GM23338 (cell line): ENCODE data around the gene GTPBP10. TPM values are rescaled to one million over a fixed set of nuclear protein-coding genes. Genes with fewer than 3 reads are reported as not detected.
A peak's percentile ranks its signal among the peaks of the same experiment; 100 is the strongest.

Experiments used
- ATAC-seq: fragments of 200-7000 bp; cut with Tn5 transposase; 3 replicates; pipeline ENCODE4 v1.9.1; 2020
- DNase-seq: peaks from one replicate; pipeline ENCODE4 v3.0.0-alpha.2; 2015; ENCODE audit warnings: low spot score
- H2AFZ ChIP-seq: fragments of 200-600 bp; sonication (generic); 2 replicates; pipeline ENCODE4 v1.8.0; 2016; ENCODE audit warnings: antibody characterized with exemption, mild to moderate bottlenecking, moderate library complexity
- H3F3A ChIP-seq: fragments of 200-600 bp; sonication (generic); replicated peaks from 2 replicates; pipeline ENCODE4 v1.8.0; 2017; ENCODE audit warnings: antibody characterized with exemption, mixed run types, low read depth
- H3K27ac ChIP-seq: fragments of 200-600 bp; sonication (generic); 2 replicates; pipeline ENCODE4 v1.6.1; 2016; ENCODE audit warnings: low read depth
- H3K27me3 ChIP-seq: fragments of 200-600 bp; sonication (generic); 2 replicates; pipeline ENCODE4 v1.8.0; 2016; ENCODE audit warnings: mild to moderate bottlenecking, mixed run types, moderate library complexity; ENCODE audit not compliant: insufficient read depth
- H3K36me3 ChIP-seq: fragments of 200-600 bp; sonication (generic); 2 replicates; pipeline ENCODE4 v1.8.0; 2016; ENCODE audit warnings: mild to moderate bottlenecking; ENCODE audit not compliant: insufficient read depth
- H3K4me1 ChIP-seq: fragments of 200-600 bp; sonication (generic); 2 replicates; pipeline ENCODE4 v1.8.0; 2016; ENCODE audit warnings: mild to moderate bottlenecking, moderate library complexity; ENCODE audit not compliant: insufficient read depth
- H3K4me2 ChIP-seq: fragments of 200-600 bp; sonication (generic); 2 replicates; pipeline ENCODE4 v1.7.1; 2017; ENCODE audit warnings: mixed run types
- H3K4me3 ChIP-seq: fragments of 200-600 bp; sonication (generic); 2 replicates; pipeline ENCODE4 v1.6.1; 2016; ENCODE audit warnings: mixed run types
- H3K79me2 ChIP-seq: fragments of 200-600 bp; sonication (generic); replicated peaks from 2 replicates; pipeline ENCODE4 v1.8.0; 2017; ENCODE audit warnings: mild to moderate bottlenecking; ENCODE audit not compliant: insufficient read depth
- H3K9me2 ChIP-seq: fragments of 200-600 bp; sonication (generic); 2 replicates; pipeline ENCODE4 v1.8.0; 2017; ENCODE audit not compliant: insufficient read depth
- H4K20me1 ChIP-seq: fragments of 200-600 bp; sonication (generic); replicated peaks from 2 replicates; pipeline ENCODE4 v1.8.0; 2017; ENCODE audit warnings: mild to moderate bottlenecking; ENCODE audit not compliant: insufficient read depth
- H3K27ac Mint-ChIP-seq: 2 replicates; pipeline ENCODE4 v1.8.0; 2020; ENCODE audit warnings: inconsistent platforms, mild to moderate bottlenecking, moderate library complexity, mixed read lengths
- H3K27me3 Mint-ChIP-seq: 3 replicates; pipeline ENCODE4 v1.8.0; 2022; ENCODE audit warnings: low read depth, mild to moderate bottlenecking, moderate library complexity, mixed read lengths, inconsistent platforms; ENCODE audit not compliant: insufficient read depth, poor library complexity
- H3K36me3 Mint-ChIP-seq: 3 replicates; pipeline ENCODE4 v1.8.0; 2021; ENCODE audit warnings: low read depth, mild to moderate bottlenecking, inconsistent platforms, moderate library complexity, mixed read lengths
- H3K4me1 Mint-ChIP-seq: 3 replicates; pipeline ENCODE4 v1.8.0; 2020; ENCODE audit warnings: mild to moderate bottlenecking, inconsistent platforms, mixed read lengths
- H3K4me3 Mint-ChIP-seq: 3 replicates; pipeline ENCODE4 v1.8.0; 2021; ENCODE audit warnings: moderate library complexity, mild to moderate bottlenecking, inconsistent platforms, mixed read lengths
- H3K9me3 Mint-ChIP-seq: 3 replicates; pipeline ENCODE4 v1.8.0; 2020; ENCODE audit warnings: moderate library complexity, mild to moderate bottlenecking, inconsistent platforms, mixed read lengths
- ETS1 ChIP-seq: IDR thresholded peaks from 2 replicates; pipeline ENCODE4 v1.6.1; 2016; ENCODE audit warnings: antibody characterized with exemption
- EZH2 ChIP-seq: fragments of 200-600 bp; sonication (generic); IDR thresholded peaks from one replicate; pipeline ENCODE4 v1.8.0; 2017; ENCODE audit warnings: antibody characterized with exemption, mild to moderate bottlenecking, low read depth; ENCODE audit not compliant: unreplicated experiment
- EZH2phosphoT487 ChIP-seq: fragments of 200-600 bp; sonication (generic); IDR thresholded peaks from one replicate; pipeline ENCODE4 v1.8.1; 2018; ENCODE audit warnings: antibody characterized with exemption; ENCODE audit not compliant: unreplicated experiment
- JUNB ChIP-seq: IDR thresholded peaks from one replicate; pipeline ENCODE4 v1.6.1; 2016; ENCODE audit warnings: antibody characterized with exemption; ENCODE audit not compliant: unreplicated experiment
- NANOG ChIP-seq: IDR thresholded peaks from 2 replicates; pipeline ENCODE4 v1.6.1; 2016; ENCODE audit warnings: antibody characterized with exemption, borderline replicate concordance
- POLR2AphosphoS5 ChIP-seq: IDR thresholded peaks from 2 replicates; pipeline ENCODE4 v1.6.1; 2016; ENCODE audit warnings: antibody characterized with exemption, low read depth
- STAT1 ChIP-seq: IDR thresholded peaks from one replicate; pipeline ENCODE4 v1.6.1; 2016; ENCODE audit warnings: antibody characterized with exemption; ENCODE audit not compliant: unreplicated experiment
- ZNF114 ChIP-seq: fragments of 250-450 bp; sonication (Bioruptor Pico); IDR thresholded peaks from 2 replicates; pipeline ENCODE4 v1.5.0; 2020; ENCODE audit warnings: mild to moderate bottlenecking, moderate library complexity
- ZNF331 ChIP-seq: fragments of 250-450 bp; sonication (Bioruptor Pico); IDR thresholded peaks from 2 replicates; pipeline ENCODE4 v1.5.0; 2020; ENCODE audit warnings: low read depth, mild to moderate bottlenecking, moderate library complexity
- polyA plus RNA-seq: library from polyadenylated mRNA; unstranded; fragments of >200 nt; fragmentation: Nextera tagmentation; extraction: Ambion mirVana; gene quantifications from 2 replicates; pipeline ENCODE4 v1.2.1, GENCODE V29; 2016
- total RNA-seq: library from RNA; depleted of rRNA; stranded (reverse); fragments of >200 nt; shearing (Covaris generic); gene quantifications from 2 replicates; pipeline ENCODE4 v1.2.3, GENCODE V29; 2014
- TF ChIP-seq, protein P1 (sequence below): fragments of 250-450 bp; sonication (Bioruptor Pico); IDR thresholded peaks from 2 replicates; pipeline ENCODE4 v1.5.0; 2020; ENCODE audit warnings: mild to moderate bottlenecking, moderate library complexity
- TF ChIP-seq, protein P2 (sequence below): IDR thresholded peaks from one replicate; pipeline ENCODE4 v1.6.1; 2018; ENCODE audit warnings: antibody characterized with exemption; ENCODE audit not compliant: unreplicated experiment

Gene GTPBP10
- total and polyA plus RNA-seq, 2 experiments from 2014 or later = 15.1 to 23.0 TPM

- TF ChIP-seq, protein P1, sequence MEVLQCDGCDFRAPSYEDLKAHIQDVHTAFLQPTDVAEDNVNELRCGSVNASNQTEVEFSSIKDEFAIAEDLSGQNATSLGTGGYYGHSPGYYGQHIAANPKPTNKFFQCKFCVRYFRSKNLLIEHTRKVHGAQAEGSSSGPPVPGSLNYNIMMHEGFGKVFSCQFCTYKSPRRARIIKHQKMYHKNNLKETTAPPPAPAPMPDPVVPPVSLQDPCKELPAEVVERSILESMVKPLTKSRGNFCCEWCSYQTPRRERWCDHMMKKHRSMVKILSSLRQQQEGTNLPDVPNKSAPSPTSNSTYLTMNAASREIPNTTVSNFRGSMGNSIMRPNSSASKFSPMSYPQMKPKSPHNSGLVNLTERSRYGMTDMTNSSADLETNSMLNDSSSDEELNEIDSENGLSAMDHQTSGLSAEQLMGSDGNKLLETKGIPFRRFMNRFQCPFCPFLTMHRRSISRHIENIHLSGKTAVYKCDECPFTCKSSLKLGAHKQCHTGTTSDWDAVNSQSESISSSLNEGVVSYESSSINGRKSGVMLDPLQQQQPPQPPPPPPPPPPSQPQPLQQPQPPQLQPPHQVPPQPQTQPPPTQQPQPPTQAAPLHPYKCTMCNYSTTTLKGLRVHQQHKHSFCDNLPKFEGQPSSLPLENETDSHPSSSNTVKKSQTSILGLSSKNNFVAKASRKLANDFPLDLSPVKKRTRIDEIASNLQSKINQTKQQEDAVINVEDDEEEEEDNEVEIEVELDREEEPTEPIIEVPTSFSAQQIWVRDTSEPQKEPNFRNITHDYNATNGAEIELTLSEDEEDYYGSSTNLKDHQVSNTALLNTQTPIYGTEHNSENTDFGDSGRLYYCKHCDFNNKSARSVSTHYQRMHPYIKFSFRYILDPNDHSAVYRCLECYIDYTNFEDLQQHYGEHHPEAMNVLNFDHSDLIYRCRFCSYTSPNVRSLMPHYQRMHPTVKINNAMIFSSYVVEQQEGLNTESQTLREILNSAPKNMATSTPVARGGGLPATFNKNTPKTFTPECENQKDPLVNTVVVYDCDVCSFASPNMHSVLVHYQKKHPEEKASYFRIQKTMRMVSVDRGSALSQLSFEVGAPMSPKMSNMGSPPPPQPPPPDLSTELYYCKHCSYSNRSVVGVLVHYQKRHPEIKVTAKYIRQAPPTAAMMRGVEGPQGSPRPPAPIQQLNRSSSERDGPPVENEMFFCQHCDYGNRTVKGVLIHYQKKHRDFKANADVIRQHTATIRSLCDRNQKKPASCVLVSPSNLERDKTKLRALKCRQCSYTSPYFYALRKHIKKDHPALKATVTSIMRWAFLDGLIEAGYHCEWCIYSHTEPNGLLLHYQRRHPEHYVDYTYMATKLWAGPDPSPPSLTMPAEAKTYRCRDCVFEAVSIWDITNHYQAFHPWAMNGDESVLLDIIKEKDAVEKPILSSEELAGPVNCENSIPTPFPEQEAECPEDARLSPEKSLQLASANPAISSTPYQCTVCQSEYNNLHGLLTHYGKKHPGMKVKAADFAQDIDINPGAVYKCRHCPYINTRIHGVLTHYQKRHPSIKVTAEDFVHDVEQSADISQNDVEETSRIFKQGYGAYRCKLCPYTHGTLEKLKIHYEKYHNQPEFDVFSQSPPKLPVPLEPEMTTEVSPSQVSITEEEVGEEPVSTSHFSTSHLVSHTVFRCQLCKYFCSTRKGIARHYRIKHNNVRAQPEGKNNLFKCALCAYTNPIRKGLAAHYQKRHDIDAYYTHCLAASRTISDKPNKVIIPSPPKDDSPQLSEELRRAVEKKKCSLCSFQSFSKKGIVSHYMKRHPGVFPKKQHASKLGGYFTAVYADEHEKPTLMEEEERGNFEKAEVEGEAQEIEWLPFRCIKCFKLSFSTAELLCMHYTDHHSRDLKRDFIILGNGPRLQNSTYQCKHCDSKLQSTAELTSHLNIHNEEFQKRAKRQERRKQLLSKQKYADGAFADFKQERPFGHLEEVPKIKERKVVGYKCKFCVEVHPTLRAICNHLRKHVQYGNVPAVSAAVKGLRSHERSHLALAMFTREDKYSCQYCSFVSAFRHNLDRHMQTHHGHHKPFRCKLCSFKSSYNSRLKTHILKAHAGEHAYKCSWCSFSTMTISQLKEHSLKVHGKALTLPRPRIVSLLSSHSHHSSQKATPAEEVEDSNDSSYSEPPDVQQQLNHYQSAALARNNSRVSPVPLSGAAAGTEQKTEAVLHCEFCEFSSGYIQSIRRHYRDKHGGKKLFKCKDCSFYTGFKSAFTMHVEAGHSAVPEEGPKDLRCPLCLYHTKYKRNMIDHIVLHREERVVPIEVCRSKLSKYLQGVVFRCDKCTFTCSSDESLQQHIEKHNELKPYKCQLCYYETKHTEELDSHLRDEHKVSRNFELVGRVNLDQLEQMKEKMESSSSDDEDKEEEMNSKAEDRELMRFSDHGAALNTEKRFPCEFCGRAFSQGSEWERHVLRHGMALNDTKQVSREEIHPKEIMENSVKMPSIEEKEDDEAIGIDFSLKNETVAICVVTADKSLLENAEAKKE (CRISPR knock-in tag) = no peak
- TF ChIP-seq EZH2 = peak; percentile 32
- H4K20me1 ChIP-seq = no peaks in the 10 kb centered on the region
- H3K36me3 Mint-ChIP-seq = no peaks in the 10 kb centered on the region; the same call in 2 of the 3 replicates
- H3K36me3 ChIP-seq = no peaks in the 10 kb centered on the region
- no peak overlapping the region for H3K4me3 ChIP-seq
- H3K9me3 Mint-ChIP-seq = no peaks in the 10 kb centered on the region
- H3K27me3 Mint-ChIP-seq = peaks cover 27% of the 10 kb centered on the region
- DNase-seq (no peak), ATAC-seq (no peak)
- no peak overlapping the region for H2AFZ ChIP-seq
- no peaks in the 10 kb centered on the region for H3K9me2 ChIP-seq
- H3K79me2 ChIP-seq = no peaks in the 10 kb centered on the region
- no peak overlapping the region for H3K27ac ChIP-seq
- H3K4me3 Mint-ChIP-seq = peak overlapping the region; percentile 76
- peak overlapping the region; percentile 77; the same call in 1 of the 2 replicates for H3K4me2 ChIP-seq
- peaks cover 6% of the 10 kb centered on the region for H3K4me1 Mint-ChIP-seq
- H3K4me1 ChIP-seq = peaks cover 6% of the 10 kb centered on the region; the same call in 1 of the 2 replicates
- peaks cover 54% of the 10 kb centered on the region for H3K27me3 ChIP-seq
- no peaks in the 10 kb centered on the region for H3F3A ChIP-seq
- no peak overlapping the region for H3K27ac Mint-ChIP-seq
These were observed 26.5 kb upstream of the GTPBP10 start for GRCh38 chr7:90320014-90320413.

- Histone ChIP-seq H3K27ac (no peak overlapping the region), H3K4me3 (peak overlapping the region; percentile 57), H3K36me3 (no peaks in the 10 kb centered on the region), H3K4me2 (peak overlapping the region; percentile 77), H3K9me2 (no peaks in the 10 kb centered on the region), H3K27me3 (peaks cover 54% of the 10 kb centered on the region), H3F3A (no peaks in the 10 kb centered on the region), H4K20me1 (no peaks in the 10 kb centered on the region), H3K79me2 (no peaks in the 10 kb centered on the region), H3K4me1 (peaks cover 6% of the 10 kb centered on the region; the same call in 1 of the 2 replicates), H2AFZ (peak overlapping the region; percentile 83; the same call in 1 of the 2 replicates)
- ATAC-seq = peak; percentile 14; the same call in 2 of the 3 replicates
- H3K9me3 Mint-ChIP-seq = no peaks in the 10 kb centered on the region
- H3K27ac Mint-ChIP-seq = no peak overlapping the region
- H3K4me3 Mint-ChIP-seq = peak overlapping the region; percentile 76
- peaks cover 27% of the 10 kb centered on the region for H3K27me3 Mint-ChIP-seq
- peaks cover 6% of the 10 kb centered on the region for H3K4me1 Mint-ChIP-seq
- no peak for DNase-seq
- no peaks in the 10 kb centered on the region; the same call in 2 of the 3 replicates for H3K36me3 Mint-ChIP-seq
- TF ChIP-seq STAT1 (no peak), EZH2phosphoT487 (no peak), JUNB (no peak), ETS1 (no peak), ZNF331 (CRISPR knock-in tag) (no peak), ZNF114 (CRISPR knock-in tag) (no peak), NANOG (no peak), EZH2 (no peak), POLR2AphosphoS5 (no peak)
- TF ChIP-seq, protein P2, sequence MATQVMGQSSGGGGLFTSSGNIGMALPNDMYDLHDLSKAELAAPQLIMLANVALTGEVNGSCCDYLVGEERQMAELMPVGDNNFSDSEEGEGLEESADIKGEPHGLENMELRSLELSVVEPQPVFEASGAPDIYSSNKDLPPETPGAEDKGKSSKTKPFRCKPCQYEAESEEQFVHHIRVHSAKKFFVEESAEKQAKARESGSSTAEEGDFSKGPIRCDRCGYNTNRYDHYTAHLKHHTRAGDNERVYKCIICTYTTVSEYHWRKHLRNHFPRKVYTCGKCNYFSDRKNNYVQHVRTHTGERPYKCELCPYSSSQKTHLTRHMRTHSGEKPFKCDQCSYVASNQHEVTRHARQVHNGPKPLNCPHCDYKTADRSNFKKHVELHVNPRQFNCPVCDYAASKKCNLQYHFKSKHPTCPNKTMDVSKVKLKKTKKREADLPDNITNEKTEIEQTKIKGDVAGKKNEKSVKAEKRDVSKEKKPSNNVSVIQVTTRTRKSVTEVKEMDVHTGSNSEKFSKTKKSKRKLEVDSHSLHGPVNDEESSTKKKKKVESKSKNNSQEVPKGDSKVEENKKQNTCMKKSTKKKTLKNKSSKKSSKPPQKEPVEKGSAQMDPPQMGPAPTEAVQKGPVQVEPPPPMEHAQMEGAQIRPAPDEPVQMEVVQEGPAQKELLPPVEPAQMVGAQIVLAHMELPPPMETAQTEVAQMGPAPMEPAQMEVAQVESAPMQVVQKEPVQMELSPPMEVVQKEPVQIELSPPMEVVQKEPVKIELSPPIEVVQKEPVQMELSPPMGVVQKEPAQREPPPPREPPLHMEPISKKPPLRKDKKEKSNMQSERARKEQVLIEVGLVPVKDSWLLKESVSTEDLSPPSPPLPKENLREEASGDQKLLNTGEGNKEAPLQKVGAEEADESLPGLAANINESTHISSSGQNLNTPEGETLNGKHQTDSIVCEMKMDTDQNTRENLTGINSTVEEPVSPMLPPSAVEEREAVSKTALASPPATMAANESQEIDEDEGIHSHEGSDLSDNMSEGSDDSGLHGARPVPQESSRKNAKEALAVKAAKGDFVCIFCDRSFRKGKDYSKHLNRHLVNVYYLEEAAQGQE = no peak
These were observed 26.1 kb upstream of the GTPBP10 start for GRCh38 chr7:90320418-90320800.
